CD4-positive, alpha-beta T cell treated with Interleukin-10 for 1 hour (primary cell): ENCODE results near the gene EHD4.
A peak's percentile ranks its signal among the peaks of the same experiment; 100 is the strongest.

Experiments used
- DNase-seq: peaks from one replicate; pipeline ENCODE4 v3.0.0-alpha.2; 2020

The EHD4 gene

DNA sequence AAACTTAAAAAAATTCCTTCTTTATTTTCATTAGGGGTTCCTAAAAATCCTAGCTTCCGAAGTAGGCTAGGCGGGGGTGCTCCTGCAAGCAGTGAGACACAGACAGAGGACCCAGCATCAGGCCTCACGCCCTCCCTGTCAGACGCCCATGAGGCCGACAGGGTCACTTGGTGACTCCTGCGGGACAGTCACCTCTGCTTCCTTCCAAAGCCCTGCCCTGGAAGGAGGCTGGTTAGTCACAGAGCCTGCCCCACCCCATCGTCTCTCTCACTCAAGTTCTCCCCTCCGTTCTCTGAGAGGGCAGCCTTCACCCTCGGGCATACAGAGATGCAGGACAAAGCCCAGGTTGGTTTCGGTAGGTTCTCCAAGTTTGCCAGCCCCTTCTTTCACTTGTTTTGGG, 38.6 kb downstream of the EHD4 start:
- DNase-seq: no peak

DNA sequence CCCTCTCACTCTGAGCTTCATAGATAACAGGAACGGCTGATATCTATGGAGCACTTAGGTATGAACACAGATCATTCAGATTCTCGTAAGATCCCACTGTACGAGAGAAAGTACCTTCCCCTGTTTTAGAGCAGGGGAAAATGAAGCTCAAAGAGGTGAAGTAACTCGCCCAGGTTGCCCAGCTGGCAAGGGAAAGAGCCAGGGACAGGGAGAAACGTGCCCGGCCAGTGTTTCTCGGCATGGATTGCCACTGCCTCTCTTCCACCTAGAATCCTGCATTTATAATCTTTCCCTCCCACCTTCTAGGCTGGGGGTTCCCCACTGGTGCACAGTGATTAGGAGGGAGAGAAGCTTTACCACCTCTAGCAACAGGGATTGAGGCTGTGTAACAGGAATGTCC, 39.0 kb downstream of the EHD4 start:
- DNase-seq: no peak

DNA sequence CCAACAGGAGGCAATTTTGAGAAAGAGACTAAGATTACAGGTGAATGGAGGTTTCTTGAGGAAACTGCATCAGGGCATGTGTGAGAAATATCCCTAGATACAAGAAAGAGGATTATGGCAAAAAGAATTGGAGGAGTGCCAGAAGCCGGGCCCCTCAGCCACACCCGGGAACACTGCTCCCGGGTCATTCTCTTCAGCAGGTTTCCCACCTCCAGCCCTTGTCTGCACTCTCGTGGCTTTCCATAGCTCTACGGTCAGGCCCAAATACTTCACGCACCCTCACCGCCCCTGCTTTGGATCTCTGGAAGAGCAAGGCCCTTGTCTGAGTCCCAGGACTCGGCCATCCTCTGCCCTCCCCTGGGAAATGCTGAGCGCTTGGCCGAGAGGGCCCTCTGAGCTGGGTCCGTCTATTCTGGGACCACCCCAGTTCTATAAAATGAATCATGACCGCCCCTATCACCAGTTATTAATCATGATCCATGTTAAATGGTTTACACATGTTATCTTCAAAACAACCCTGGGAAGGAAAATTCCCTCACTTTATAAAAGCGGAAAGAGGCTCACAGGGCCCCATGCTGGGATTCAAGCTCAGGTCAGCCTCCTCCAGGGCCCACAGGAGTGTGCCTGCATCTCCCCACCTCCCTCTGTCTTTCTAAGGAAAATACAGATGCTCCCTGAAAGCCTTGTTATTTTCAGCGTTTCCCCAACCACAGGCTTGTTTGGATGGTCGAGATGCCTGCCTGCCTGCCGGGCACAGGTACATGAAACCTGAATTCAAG, 39.7 kb downstream of the EHD4 start:
- DNase-seq: no peak

DNA sequence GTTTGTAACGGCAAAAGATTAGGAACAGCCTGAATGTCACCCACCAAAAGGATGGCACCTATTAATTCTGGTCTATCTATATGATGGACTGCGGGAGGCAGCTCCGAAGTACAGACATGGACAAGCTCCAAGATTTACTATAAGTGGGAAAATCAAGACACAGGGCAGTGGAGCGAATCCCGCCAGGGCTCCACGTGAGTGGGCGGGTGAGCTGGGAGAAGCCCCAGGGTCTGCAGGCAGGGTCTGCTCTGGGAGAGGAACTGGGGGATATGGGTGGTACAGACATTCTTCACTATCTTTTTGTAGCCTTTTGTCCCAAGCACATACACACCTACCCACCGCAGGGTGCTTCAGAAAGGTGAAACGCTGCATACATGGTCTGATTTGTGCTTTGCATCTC, 40.3 kb downstream of the EHD4 start:
- DNase-seq: no peak

DNA sequence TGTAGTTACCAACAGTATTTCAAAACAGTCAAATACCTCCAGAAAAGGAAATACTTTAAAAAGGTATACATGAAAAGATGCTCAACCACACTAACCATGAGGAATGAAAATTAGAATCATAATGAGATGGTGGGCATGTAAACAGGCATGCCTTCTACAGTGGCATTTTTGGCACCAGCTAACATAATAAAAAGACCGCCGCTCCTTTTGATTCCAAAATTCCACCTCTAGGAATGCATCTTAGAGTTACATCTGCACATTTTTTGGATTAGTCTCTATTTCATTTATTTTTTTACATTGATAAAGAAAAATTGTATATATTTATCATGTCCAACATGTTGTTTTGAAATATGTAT, 41.5 kb downstream of the EHD4 start:
- no peak for DNase-seq

DNA sequence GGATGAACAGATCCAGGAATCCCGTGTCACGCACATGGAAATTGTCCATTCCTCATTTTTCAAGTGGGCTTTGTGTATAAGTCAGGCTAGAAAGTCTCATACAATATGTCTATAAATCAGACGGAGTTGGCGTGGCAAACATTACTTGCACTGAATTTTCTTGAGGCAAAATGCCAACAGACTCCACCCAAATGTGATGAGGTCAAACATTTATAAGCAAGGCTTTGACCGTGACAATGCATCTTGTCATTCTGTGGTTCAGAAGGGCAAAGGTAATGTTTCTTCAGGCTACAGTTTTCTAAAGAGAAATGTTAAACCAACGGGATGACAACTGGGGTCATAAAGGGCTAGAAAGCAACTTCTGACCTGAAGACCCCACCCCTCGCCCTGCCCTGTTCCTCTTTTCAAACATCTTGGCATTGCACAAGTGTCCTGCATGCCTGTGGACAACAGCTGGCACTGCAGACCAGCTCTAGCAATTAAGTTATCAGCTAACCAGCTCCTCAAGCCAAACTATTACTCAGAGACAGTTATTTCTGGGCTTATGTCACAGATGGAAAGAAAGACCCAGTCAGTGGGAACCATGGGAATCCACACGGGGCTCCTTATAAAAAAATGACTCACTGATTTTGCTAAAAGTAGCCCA, 42.0 kb downstream of the EHD4 start:
- no peak for DNase-seq

DNA sequence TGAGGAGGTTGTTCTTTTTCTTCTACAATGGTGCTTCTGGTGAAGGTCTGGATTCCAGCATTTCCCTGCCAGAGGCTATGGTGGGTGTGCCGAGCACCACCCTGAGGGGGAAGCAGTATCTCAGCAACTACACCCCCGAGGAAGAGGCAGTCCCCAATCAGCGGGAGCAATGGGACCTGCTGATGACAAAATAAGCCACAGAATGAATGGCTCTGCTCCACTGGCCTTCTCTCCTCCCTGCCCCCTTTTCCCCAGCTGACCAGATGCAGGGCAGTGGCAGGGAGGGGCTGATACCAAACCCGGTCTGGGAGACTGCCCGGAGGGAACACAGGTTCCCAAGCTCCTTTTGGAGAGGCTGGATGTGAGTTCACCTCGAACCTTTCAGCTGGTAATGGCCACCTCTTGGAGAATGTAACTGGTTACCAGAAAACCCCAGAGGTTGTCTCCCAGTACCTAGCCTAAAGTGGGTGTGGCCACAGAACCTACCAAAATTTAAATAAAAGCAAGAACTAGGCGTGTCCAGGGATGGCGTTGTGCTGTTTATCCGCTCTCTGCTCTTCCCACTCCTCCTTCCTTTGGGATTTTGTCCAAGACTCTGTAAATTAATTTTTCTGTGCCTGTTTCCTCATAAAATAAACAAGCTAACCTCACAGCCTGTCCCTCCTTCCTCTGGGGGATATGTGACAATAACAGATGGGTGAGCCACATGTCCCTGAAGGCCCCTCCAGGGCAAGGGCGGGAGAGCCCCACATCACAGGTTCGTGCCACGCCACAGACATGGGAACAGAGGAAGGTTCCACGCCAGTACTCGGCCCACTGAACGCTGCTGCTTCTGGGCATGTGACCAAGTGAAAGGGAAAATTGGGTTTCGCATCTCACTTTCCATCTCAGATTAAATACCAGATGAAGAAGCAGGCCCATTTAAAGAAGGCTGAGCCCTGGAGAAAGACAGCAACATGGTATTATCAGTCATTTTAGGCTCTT, 43.4 kb downstream of the EHD4 start:
- DNase-seq: no peak

DNA sequence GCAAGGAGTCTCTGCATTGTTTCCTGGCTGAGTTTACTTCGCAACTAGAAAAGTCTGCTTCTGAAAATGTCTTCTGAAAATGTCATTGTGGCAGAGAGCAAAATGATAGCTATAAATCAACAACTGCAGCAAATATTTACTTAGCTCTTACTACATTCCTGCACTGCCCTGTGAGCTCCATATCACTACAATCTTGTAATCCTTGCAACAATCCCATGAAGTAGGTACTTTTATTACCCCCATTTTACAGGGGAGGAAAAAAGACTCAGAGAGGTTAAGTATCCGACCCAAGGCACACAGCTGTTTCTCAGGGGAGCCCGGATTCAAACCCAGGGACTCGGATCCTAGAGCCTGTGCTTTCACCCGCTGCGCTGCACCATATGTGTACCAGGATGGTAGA, 44.3 kb downstream of the EHD4 start:
- DNase-seq: no peak

DNA sequence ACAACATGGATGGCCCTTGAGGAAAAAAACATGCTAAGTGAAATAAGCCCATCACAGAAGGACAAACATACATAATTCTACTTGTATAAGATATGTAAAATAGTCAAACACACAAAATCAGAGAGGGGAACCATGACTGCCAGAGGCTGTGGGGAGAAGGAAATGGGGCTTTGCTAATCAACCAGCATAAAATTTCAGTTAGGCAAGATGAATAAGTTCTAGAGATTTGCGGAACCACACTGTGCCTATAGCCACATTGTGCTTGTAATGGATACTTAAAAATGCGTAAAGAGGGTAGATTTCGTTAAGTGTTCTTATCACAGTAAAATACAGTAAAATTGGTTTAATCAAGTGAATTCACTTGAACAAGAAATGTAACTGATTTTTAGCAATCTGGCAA, 44.8 kb downstream of the EHD4 start:
- DNase-seq: no peak

DNA sequence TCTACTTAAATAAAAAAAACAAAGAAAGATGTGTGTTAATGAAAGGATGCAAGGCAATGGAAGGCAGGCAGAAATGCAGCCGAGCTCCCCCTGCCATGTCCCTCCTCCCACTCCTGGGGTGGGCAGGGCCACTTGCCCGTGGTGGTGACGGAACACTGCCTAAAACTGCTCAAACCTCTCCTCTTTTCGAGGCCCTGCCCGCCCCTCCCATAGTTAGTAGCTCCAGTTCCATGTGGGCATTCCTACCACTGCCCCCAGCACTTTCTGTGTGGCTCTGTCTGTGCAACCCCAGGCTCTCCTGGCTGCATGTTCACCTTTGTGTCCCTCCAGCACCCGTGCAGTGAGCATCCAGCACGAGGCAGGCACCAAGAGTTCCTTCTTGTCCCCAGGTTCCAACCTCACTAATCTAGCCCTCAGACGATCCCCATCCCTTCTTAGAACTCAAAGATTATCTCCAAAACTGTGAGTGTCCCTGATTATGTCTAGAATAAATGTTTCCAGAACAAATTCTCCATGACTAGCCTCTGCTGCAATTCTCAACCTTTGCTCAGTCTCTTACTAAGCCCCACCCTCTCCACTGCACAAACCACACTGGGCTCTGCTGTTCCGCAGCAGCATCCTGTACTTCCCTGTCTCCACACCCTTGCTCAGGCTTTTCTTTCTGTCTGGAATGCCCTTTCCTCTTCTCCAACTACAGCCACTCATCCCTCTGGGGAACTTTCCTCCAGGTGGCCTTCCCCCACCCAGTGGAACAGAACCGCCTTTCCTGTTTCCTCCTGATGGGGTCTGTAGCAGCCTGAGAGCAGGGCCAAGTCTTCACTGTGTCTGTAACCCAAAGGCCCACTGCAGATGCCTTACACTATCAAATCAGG, 45.9 kb downstream of the EHD4 start:
- peak; percentile 9 for DNase-seq

DNA sequence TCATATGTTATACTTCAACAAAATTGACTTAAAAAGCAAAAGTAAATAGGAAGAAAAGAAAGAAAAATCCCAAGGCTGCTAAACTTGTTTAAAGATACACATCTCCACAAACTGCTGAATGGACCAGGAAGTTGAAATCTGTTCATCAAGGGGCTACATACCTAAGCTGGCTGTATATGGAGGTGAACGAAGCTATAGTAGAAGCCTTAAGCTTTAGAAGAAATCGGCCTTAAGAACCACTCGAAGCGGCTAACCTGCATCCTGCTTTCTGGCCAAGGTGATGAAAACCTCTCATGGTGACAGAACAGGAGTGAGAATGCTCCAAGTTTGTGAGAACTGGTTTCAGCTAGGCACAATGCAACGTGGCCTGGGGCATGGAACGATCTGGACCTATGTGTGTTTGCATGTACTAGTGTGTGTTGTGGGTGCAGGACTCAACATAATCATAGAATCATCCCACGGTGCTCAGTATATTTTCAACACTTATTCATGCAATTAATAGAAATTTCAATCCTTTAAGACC, 47.2 kb downstream of the EHD4 start:
- no peak for DNase-seq

DNA sequence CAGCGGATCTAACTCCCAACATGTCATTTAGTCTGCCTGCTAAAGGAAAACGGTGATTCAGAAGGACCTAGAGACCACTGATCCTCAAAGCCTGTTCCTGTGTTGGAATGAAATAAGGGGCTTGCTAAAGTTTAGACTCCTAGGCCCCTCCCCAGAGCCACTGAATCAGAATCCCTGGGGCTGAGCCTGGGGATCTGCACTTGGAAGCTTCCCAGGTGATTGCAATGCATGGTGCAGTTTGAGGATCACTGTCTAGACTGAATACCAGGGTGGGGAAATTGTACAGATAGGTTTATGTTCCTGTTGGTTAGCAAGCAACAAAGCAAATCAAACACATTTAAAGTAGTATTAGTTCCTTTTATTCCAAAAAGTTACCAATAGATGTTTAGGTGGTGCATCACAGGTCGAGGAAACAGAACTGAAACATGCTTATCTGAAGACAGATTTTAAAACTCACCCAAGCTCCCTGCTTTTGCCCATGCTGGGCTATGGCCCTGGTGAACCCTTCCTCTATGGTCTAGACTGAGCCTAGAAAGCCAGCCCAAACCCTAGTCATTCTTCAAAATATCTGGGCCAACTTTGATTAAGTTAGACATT, 48.9 kb downstream of the EHD4 start:
- no peak for DNase-seq

DNA sequence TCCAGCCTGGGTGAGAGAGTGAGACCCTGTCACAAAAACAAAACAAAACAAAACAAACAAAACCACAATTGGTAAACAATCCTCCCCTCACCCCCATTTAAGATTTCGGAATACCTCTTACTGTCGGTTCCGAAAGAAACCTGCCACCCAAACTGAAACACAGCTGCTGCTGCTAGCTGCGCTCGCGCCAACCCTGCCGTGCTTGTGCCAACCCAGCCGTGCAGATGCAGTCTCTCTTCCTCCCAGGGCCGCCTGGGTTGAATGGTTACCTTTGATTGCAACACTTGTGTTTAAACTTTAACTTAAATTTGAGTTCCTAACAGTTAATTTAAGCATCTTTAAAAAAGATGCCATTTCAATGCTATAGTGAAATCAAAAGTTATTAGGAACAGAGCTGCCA, 50.0 kb downstream of the EHD4 start:
- no peak for DNase-seq

DNA sequence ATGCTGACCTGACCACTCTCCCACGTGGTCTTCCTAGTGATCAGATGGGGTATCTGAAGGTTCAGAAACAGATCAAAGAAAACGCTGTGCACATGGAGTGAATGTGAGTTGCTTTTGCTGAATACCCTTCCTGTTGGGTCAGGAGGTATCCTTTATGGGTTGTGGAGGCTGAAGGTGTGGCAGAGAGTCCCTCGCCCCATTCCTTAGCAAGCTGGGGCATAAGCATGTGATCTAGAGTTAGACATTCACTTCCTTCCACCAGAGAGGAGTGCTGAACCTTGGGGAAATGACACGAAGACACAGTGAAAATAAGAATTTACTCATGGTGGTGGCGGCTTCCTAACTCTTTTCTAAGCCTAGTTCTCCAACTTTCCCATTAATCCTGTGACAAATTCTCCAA, 50.7 kb downstream of the EHD4 start:
- no peak for DNase-seq

DNA sequence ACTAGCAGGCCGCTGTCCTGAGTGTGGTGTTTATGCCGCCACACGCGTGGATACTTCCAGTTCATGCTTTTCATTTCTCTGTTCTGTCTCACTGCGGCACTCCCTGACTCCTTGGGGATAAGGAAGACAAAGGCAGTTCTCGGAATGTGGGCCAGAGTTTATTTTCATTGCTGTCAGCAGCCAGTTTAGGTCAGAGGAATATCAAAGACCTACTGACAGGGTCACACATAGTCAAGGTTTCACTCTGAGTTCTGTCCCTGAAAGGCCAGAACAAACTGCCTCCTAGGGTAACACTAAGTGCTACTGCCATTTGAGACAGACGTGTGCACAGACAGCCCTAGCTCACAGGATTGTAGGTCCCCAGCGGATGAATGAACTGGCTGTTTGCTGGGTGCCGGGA, 51.2 kb downstream of the EHD4 start:
- no peak for DNase-seq

DNA sequence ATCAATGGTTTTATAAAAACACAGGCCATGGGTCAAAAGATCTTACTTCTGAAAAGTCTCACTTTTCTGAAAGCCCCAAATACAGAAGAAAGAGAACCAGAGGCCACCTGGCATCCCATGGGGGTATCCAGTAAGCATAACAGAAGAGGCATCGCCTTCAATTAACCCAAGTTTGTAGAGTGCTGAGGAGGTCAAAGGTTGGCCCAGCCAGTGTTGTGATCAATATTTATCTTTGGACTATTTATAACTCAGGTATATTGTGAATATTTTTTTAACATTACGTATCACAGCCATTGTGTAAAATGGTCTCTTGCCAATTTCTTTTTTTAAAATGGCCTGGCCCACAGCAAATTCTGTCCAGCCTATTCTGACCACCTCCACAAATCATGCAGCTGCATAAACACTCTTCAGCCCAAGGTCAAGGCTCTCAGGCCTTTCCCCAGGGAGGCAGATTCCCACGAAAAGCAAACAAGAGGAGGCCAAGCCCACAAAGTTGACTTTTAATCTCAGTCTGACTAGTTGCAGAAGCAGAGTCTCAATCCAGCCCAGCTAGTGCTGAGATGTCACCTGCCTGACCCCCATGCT, 52.3 kb downstream of the EHD4 start:
- DNase-seq: no peak

DNA sequence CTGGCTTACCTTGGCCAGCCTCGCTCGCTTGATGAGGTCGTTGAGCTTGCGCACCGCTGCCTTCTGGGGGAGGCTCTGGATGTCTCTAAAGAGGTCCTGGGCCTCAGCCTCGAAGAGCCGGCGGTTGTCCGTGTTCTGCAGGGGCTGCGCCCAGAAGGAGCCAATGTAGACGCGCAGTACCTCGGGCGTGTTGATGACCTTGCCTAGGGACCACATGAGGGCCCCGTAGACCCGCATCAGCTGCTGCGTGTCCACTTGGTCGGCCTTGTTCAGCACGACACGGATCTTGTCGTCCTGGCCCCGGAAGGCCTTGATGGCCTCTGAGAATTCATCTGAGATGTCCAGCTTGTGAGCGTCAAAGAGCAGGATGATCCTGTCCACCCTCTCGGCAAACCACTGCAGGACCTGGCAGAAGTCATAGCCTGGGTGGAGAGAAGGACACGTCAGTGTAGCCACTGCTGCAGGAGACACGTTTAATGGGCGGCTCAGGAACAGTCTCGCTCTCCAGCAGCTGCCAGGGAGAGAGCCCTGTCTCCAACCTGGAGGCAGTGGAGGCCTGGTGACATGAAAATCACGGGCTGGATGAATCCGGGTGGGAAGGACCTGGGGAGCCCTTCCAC, 53.0 kb downstream of the EHD4 start:
- DNase-seq: no peak

DNA sequence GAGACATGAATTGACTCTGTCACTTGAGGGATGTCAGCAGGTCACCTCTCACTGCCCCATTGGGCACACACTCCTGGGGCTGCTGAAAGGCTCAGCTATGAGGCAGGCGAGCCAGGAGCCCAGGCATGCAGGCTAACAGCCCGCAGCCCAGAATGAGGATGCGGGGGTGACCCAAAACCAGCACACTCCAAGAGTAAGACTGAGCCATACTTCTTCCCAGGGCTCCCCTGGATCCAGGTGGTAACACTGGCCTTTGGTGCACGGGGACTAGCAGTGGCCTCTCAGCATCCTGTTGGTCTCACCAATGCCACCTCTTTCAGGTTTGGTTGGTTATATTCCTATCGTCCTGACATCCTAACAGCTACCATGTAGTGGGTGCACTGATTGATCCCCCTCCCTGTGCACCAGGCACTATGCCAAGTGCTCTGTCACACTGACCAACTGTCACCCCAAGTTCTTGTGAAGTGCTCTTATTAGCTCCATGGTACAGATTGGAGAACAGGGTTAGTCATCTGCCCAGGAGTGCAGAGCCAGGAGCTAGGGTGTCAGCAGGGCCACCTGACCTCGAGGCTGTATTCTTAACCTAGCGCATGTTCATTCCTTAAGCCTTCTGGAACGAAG, 53.7 kb downstream of the EHD4 start:
- no peak for DNase-seq

DNA sequence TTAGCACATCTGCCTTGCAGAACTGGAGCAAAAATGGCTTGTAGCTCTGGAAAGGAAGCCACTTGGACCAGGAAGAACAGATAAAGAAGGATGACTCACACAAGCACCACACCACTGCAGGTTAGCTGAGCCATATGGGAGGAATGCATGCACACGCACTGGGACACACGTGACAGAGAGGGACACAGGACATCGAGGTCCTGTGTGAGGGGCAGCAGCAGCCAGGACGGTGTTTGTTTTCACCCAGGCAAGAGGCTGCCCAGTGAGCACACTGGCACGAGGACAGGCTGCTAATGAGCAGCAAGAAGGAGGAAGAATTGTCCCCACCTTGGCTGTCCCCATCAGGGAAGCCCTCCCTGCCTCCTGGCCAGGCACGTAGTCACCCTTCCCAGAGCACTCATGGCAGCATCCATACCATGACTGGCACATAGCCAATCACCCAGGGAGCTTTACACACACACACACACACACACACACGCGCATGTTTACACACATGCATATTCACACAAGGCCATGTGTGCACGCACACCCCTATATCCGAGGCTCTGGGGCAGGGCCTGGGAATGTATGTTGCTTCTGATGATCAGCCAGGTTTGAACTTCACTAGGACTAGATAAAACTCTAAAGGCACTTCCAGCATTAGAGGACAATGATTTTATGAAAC, 54.5 kb downstream of the EHD4 start:
- DNase-seq: no peak
